GM18858 (cell line): Measurements from ENCODE around the gene CREBBP.

Experiments
- ATAC-seq: cut with Tn5 transposase; IDR thresholded peaks from one replicate; pipeline ENCODE4 v1.9.1; 2021; ENCODE audit not compliant: unreplicated experiment

CREBBP gene

GRCh38 chr16:3856367-3857141, 24.0 kb downstream of the CREBBP start:
- ATAC-seq: no peak

GRCh38 chr16:3854750-3855541, 25.6 kb downstream of the CREBBP start:
- no peak for ATAC-seq

GRCh38 chr16:3850544-3850899, 30.0 kb downstream of the CREBBP start:
- no peak for ATAC-seq

GRCh38 chr16:3849751-3850543, 30.6 kb downstream of the CREBBP start:
- ATAC-seq: no peak

- ATAC-seq: no peak
These were observed 33.9 kb downstream of the CREBBP start for GRCh38 chr16:3846595-3847091.

- no peak for ATAC-seq
These were observed 34.4 kb downstream of the CREBBP start for GRCh38 chr16:3846087-3846486.

GRCh38 chr16:3842994-3843393, 37.5 kb downstream of the CREBBP start:
- no peak for ATAC-seq

- no peak for ATAC-seq
These were observed 38.6 kb downstream of the CREBBP start for GRCh38 chr16:3841729-3842508.

- no peak for ATAC-seq
These were observed 40.9 kb downstream of the CREBBP start for GRCh38 chr16:3839402-3840184.

- ATAC-seq: no peak
These were observed 41.7 kb downstream of the CREBBP start for GRCh38 chr16:3838600-3839401.

GRCh38 chr16:3837851-3838586, 42.5 kb downstream of the CREBBP start:
- ATAC-seq: no peak

- ATAC-seq: no peak
These were observed 43.9 kb downstream of the CREBBP start for GRCh38 chr16:3836641-3837040.

- no peak for ATAC-seq
These were observed 45.4 kb downstream of the CREBBP start for GRCh38 chr16:3835089-3835602.

- no peak for ATAC-seq
These were observed 47.8 kb downstream of the CREBBP start for GRCh38 chr16:3832668-3833067.

GRCh38 chr16:3830625-3831254, 49.8 kb downstream of the CREBBP start:
- ATAC-seq: no peak

- ATAC-seq: no peak
These were observed 50.6 kb downstream of the CREBBP start for GRCh38 chr16:3829631-3830536.

GRCh38 chr16:3825940-3826339, 54.6 kb downstream of the CREBBP start:
- no peak for ATAC-seq
